ENCODE measurements around the gene RCAN3.

RCAN3 gene

DNA sequence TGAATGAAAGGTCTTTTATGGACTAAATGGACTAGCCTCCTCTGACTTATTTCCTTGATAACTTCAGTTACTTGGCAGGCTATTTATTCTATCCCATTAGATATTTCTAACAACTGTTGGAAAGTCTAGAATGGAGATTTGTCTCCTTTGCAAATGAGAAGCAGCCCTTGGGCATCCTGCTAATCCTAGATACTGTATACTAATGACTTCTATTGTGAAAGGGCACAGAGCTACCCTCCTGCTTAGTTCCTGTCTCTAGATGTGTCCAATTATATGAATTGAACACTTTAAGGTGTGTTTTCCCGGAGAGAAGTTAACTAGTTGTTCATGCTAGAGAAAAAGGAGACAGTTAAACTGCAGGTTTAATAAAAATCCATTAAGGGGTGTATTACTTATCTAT is 43.0 kb downstream of the RCAN3 start:
- in situ Hi-C loops (cut with HindIII; ENCODE audit: low sequenced_read_pairs), result loop anchor here (25.0 kb wide), 1 partner anchor 358 kb away; the partner anchor contains the start of gene IFNLR1

DNA sequence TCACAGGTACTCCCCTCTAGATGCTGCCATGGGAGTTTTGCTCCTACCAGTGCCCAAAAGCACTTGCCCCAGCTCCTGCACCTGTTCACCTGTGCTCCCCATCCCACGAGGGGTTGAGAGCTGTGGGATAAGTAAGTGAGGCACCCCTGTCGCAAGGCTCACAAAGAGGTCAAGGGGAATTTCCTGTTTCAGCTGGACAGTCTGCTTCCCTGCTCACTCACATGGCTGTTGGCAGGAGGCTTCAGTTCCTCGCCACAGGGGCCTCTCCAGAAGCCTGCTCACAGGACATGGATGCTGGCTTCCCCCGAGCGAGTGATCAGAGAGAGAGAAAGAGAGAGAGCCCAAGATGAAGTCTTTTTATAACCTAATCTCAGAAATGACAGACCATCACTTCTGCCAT is 44.6 kb downstream of the RCAN3 start:
- in situ Hi-C loops (cut with HindIII; ENCODE audit: low sequenced_read_pairs), result loop anchor here (25.0 kb wide), 1 partner anchor 360 kb away; the partner anchor contains the start of gene IFNLR1

DNA sequence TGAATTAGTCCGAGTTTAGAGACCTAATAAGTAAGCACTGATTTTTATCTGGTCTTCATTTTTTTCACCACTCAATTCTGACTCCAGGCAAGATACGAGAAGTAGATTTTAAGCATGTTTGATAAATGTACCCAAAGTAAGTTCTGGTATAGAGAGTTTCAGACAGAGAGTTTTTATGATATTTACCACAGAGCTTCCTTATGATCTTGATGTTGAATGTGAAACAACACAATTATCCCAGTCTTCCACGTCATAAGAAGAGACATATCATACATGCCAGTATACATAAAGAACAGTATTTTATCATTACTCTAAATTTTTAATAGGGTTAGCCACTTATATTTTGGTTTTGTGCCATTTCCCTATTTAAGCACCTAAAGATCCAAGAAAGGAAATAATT is 45.4 kb downstream of the RCAN3 start:
- in situ Hi-C loops (cut with HindIII; ENCODE audit: low sequenced_read_pairs), result loop anchor here (25.0 kb wide), 1 partner anchor 361 kb away; the partner anchor contains the start of gene IFNLR1

DNA sequence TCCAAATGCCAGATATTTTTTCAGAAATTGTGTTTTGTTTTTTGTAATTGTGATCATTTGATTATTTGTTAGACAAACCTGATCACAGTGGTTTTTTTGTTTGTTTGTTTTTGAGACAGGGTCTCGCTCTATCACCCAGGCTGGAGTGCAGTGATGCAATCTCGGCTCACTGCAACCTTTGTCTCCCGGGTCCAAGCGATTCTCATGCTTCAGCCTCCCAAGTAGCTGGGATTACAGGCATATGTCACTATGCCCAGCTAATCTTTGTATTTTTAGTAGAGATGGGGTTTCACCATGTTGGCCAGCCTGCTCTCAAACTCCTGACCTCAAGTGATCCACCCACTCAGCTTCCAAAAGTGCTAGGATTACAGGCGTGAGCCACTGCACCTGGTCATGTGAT is 46.6 kb downstream of the RCAN3 start:
- in situ Hi-C loops (cut with HindIII; ENCODE audit: low sequenced_read_pairs), result loop anchor here (25.0 kb wide), 1 partner anchor 362 kb away; the partner anchor contains the start of gene IFNLR1

DNA sequence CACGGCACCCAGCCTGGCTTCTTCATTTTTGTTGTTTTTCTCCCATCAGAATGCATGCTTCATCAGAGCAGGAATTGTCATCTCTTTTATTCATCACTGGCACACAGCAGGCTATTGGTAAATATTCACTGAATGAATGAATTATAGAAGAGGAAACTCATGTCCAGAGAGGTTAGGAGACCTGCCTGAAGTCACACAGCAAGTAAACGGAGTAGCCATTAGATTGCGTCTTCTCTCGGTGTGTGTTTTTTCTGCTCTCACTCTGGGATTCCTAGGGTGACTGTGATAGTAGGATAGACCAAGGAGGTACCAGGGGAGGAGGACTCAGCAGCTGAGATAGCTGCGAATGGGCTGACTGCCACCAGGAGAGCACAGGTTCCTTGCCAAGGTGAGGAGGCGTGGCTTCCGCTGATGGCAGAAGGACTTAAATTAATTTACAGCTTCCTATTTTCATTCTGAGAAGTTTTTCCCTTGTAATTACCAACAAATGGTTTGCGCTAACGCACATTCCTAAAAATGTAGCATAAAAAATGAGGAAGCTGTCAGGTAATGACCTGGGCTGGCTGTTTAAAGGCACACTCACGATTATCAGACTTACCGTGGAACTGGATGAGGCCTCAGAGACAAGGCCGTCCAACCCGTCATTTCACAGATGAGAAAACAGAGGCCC is 48.8 kb downstream of the RCAN3 start:
- in situ Hi-C loops (cut with HindIII; ENCODE audit: low sequenced_read_pairs), result no loop called here

DNA sequence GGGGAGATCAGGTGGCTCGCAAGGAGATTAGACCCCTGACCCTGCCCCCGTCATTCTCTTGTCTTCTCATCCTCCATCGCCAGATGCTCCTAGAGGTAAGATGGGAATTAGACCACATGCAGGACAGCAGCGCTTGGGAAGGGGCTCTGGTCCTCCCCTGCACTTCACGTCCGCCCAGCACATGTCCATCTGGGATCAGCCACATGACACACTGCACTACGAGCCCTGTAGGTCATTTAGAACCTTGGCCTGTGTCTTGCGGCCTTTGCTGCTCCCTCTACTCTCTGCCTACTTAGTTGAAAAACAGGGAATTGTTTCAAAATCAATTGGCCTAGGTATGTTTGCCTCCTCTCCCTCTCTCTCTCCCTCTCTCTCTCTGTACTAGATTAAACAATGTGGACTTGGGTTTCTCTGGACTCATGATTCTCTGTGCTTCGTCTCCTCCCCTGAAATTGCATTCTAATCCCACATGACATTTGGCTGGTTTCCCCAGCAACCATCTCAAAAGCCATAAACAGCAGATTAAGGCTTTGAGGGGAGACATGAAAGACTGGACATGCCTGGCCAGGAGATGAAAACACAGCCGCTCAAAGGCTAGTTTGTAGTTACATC is 49.4 kb downstream of the RCAN3 start:
- in situ Hi-C loops (cut with HindIII; ENCODE audit: low sequenced_read_pairs), result no loop called here

DNA sequence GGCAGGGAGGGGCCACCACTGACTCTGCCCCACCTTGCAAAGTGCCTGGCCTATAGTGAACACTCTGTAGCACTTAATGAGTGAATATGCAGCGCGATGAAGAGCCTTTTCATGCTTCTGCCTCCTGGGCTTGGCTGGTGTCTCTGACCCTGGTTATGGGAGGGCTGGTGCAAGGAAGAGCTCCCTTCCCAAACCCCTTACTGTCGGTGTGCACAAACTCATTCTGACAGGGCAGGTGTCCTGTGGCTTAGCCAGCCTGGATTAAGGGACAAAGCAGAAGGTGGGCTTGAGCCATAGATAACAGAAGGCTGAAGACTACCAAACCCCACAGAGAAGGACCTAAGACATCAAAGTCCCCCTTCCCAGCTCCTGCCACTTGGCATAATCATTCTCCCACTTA is 51.3 kb downstream of the RCAN3 start:
- in situ Hi-C loops (cut with HindIII; ENCODE audit: low sequenced_read_pairs), result no loop called here

DNA sequence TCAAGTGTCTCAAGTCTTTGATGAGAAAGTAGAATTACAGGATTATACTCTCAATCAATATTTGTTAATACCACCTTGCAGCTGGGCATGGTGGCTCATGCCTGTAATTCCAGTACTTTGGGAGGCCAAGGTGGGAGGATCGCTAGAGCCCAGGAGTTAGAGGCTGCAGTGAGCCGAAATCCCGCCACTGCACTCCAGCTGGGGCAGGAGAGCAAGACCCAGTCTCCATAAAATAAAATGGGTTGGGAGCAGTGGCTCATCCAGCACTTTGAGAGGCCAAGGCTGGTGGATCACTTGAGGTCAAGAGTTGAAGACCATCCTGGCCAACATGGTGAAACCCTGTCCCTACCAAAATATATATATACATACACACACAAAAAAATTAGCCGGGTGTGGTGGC is 52.1 kb downstream of the RCAN3 start:
- in situ Hi-C loops (cut with HindIII; ENCODE audit: low sequenced_read_pairs), result no loop called here

DNA sequence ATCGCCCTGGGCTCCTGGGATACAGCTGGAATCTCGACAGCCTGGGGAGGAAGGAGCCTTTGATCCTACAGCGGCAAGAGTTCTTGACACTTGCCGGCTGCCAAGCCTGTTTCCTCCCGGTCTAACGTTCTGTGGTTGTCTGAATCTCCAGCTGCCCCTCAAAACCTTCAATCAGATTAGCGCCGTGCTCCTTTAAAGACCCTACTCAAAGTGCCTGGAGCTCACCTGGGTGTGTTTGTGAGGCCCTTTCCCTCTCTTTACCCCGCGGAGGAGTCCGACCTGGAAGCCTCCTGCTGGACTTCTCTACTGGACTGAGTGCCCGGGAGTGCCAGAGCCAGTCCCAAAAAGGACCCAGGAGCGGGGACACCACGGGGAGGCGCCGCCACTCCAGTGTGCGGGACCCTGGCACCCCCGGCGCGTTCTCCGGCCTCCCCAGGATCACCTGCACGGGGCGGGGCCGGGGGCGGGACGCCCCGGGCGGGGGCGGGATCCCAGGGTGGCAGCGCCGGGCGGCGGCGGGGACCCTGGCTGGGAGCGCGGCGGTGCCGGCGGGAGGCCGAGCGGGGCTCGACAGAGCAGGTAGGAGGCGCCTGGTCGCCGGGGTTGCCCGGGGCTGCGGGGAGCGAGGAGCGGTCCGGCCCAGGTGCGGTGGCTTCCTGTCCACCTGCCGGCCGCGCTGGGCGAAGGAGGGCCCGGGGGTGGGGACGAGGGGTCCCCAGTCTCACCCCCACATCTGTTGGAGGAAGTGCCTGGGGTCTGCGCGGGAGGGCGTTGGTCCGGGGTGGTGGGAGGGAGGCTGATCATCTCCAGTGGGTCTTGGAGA is 53.2 kb downstream of the RCAN3 start, which contains the start of gene NCMAP:
Gene NCMAP, plus strand, starts transcription at position 497 of the 823 bp plus-strand sequence. CDS start 39,344 bp downstream, outside the sequence.
- in situ Hi-C loops (cut with HindIII; ENCODE audit: low sequenced_read_pairs), result no loop called here

DNA sequence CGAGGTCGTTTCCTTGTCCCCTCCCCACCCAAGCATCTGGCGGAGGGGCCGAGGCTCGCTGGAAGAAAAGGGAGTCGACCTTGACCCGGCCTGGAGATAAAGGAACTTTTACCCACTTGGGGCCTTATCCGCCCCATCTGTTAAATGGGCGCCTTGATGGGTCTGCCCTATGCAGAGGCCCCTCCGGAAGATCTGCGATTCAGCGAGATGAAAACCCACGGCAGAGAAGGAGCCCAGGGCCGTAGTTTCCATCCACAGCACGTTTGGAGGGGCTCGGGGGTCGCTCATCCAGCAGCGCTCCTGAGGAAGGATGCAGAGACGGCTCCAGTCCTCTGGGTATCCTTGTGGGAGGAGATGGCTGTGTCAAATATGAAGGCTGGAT is 53.8 kb downstream of the RCAN3 start:
- in situ Hi-C loops (cut with HindIII; ENCODE audit: low sequenced_read_pairs), result no loop called here

DNA sequence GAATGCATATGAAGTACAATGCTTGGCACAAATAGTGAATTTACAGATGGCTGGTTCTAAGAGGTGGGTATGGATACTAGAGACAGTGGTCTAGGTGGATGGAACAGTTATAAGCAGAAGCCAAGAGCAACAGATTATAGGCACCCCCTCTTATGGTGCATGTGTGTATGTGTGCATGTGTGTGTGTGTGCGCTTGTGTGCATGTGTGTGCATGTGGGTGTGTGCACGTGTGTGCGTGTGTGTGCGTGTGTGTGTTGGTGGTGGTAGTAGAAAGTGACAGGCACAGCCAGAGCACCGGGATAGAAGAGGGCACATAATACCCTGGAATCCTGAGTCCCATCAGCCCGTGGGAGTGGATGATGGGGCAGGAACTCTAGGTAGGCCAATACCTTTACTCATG is 54.6 kb downstream of the RCAN3 start:
- in situ Hi-C loops (cut with HindIII; ENCODE audit: low sequenced_read_pairs), result no loop called here

DNA sequence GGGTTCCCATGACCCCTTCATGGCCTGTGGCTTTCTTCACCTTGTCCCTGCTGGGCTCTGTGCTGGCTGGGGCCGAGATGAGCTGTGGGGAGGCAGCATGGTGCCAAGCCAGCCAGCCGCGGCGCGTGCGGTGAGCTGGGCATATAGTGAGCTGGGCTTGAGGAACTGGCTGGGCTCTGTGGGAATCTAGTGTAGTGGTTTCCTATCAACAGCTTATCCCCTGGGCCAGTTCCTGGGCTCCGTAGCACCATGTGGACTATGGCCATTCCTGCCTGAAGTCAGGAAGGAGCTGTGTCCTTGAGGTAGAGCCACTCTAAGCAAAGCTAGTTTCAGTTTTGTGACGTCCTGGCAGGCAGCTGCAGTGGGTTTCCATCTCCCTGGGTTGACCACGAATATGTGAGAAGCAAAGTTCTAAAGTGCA is 55.1 kb downstream of the RCAN3 start:
- in situ Hi-C loops (cut with HindIII; ENCODE audit: low sequenced_read_pairs), result no loop called here

DNA sequence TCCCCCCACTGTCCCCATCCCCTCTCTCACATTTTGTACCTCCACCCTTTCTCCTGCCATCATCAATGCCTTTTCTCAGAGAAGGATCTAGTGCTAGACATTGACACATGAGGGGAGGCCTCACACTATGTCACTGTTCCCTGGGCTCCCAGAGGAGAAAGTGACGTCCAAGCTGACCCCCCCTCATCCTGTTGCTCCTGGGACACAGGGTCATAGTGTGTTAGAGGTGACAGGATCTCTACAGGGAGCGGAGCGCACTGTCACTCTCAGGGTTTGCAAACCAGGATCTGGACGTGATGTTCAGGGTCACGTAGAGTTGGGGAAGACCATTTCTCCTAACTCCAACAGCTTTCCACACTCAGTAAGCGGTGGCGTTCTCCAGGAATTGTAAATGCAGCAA is 55.8 kb downstream of the RCAN3 start:
- in situ Hi-C loops (cut with HindIII; ENCODE audit: low sequenced_read_pairs), result no loop called here

DNA sequence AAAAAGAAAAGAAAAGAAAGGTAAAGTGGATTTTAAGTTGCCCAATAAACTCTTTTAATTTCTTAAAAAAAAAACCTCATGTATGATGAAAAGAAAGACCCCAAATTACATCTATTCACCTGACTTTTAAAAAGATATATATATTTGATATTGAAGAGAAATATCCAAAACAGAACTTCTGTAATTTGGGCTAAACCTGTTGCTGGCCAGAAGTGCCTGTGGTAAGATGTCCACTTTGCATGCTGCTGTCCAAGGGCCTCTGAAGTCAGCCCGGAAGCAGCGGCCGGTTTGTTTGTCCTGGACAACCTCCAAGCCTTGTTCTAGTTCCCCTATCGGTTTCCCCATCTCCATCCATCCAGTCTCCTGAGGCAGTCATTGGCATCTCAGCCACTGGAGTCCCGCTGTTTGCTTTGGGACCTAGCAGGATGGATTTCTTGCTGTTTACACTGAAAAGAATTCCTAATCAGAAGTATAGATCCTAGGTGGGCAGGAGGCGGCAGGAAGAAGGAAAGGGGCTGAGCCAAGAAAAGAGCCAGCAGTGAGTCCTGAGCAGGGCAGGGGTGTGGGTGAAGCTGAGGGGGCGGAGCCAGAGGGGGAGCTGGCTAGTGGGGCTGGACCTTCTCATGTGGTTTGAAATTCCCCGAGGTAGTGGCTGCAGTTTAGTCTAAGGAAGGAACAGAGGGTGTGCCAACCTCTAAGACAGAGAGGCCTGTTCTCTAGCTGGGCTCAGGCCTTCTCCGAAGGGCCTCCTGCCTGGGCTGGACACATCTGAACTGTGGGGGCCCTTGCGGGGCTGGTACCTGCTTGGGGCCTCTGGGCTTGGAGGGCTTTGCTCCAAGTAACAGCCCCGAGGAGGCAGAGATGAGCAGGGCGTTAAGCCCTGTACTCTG is 56.5 kb downstream of the RCAN3 start:
- in situ Hi-C loops (cut with HindIII; ENCODE audit: low sequenced_read_pairs), result no loop called here

DNA sequence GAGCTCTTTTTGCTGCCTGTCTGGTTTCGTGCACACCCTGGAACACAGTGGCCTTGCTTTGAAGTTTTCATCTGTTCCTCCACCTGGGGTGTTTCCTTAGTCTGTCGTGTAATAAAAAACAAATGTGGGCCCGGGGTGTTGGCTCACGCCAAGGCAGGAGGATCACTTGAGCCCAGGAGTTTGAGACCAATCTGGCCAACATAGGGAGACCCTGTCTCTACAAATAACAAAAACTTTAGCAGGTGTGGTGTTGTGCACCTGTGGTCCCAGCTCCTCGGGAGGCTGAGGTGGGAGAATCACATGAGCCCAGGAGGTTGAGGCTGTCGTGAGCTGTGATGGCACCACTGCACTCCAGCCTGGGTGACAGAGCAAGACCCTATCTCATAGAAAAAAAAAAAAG is 57.7 kb downstream of the RCAN3 start:
- in situ Hi-C loops (cut with HindIII; ENCODE audit: low sequenced_read_pairs), result loop anchor here (10.0 kb wide), 1 partner anchor 74 kb away; no protein-coding TSS in a partner anchor

DNA sequence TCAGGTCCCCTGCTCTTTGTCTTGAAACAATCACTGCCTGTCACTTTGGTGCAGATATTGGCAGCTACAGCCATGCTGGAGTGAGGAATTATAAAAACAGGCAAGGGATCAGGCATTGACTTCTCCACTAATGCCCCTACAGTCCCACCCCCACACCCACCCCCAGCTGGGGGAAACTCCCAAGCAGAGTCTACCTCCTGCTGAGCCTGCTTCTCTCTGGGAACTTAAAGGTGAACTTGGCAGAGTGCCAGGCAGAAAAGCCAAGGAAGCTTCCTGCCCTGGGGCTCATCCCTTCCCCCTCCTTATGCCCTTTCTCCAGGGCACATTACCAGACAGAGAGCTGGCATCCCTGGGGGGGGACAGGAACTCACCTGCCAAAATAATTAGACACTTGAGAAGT is 60.0 kb downstream of the RCAN3 start:
- in situ Hi-C loops (cut with HindIII; ENCODE audit: low sequenced_read_pairs), result loop anchor here (10.0 kb wide), 1 partner anchor 72 kb away; no protein-coding TSS in a partner anchor

DNA sequence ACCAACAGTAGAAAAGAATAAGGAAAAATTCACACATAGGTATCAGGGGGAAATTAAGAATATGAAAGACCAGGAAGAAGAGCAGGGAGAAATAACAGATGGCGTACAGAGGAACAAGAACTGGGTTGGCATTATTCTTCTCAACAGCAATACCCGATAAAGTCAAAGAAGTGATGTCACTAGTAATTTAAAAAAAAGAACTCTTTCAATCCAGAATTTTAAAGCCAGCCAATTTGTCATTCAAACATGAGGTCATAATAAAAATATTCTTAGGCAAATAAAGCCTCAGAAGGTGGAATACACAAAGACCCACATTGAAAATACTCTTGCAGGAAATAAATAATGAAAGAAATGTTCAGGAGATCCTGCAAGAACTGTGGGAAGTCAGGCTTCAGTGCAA is 62.1 kb downstream of the RCAN3 start:
- in situ Hi-C loops (cut with HindIII; ENCODE audit: low sequenced_read_pairs), result loop anchor here (10.0 kb wide), 1 partner anchor 70 kb away; no protein-coding TSS in a partner anchor

DNA sequence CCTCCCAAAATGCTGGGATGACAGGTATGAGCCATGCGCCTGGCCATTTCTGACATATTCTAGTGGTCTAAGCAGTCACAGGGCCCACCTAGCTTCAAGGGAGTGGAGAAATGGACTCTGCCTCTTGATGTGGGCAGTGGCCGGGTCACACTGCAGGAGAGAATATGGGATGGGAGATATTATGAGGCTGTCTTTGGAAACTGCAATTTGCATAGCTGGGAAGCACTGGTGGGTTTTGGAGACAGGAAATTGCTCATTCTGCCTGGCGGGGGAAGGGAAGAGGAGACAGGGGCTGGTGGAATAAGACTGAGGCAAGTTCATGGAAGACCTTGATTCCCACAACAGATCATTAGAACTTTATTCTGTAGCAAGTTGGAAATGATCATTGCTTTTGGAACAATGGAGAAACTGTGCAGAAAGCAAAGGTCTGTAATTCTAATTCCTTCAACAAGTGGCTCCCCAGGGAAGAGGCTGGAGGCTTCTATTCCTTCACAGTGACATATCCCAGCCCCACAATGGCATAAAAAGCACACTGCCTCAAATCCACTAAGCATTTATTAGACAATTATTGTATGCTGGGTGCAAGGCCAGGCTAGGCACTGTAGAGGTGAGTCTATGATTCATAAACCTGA is 63.7 kb downstream of the RCAN3 start:
- in situ Hi-C loops (cut with HindIII; ENCODE audit: low sequenced_read_pairs), result loop anchor here (10.0 kb wide), 1 partner anchor 68 kb away; no protein-coding TSS in a partner anchor

DNA sequence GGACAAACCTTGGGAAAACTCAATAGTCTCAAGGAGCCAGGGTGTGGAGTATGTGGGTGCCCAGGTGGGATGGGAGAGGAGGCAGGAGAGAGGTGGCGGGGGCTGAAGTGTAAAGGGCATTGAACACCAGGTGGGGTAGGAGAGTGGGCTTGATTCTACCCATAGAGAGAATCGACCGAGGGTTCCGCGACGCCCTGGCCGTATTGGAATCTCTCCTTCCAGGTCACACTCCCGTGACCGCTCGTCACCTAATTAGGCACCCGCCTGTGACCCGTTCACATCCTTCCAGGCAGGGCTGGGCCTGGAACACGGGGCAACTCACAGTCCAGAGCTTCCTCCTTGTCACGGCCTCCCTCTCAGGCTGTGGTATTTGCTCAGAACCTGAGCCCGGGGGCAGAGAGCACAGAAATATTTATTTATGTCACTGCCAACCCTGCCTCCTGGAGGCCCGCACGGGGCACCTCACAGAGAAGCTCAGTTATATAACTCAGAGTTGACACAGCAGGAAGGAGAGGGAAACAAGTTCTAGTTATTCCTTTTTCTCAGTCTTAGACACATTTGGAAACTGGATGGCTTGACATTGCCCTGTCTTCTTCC is 65.3 kb downstream of the RCAN3 start:
- in situ Hi-C loops (cut with HindIII; ENCODE audit: low sequenced_read_pairs), result loop anchor here (10.0 kb wide), 1 partner anchor 67 kb away; no protein-coding TSS in a partner anchor

Data from endothelial cell of hepatic sinusoid (primary cell).